Chondrocyte (in vitro differentiated cells): ENCODE measurements around the gene ABHD16A. TPM values are rescaled to one million over a fixed set of nuclear protein-coding genes. Genes with fewer than 3 reads are reported as not detected.
A peak's percentile ranks its signal among the peaks of the same experiment; 100 is the strongest.

Experiments used
- DNase-seq: peaks from one replicate; pipeline ENCODE4 v3.0.0; 2021; ENCODE audit warnings: mixed read lengths, low spot score
- H3K27ac Mint-ChIP-seq: one replicate; pipeline ENCODE4 v1.8.0; 2021; ENCODE audit warnings: mild to moderate bottlenecking, moderate library complexity, mixed read lengths; ENCODE audit not compliant: unreplicated experiment
- H3K27me3 Mint-ChIP-seq: 2 replicates; pipeline ENCODE4 v1.8.0; 2021; ENCODE audit warnings: low read depth, mixed read lengths
- H3K36me3 Mint-ChIP-seq: 2 replicates; pipeline ENCODE4 v1.8.0; 2021; ENCODE audit warnings: low read depth, mixed read lengths
- H3K4me1 Mint-ChIP-seq: 2 replicates; pipeline ENCODE4 v1.8.0; 2021; ENCODE audit warnings: low read depth, mild to moderate bottlenecking, mixed read lengths
- H3K4me3 Mint-ChIP-seq: one replicate; pipeline ENCODE4 v1.8.0; 2021; ENCODE audit warnings: mild to moderate bottlenecking, moderate library complexity, mixed read lengths; ENCODE audit not compliant: unreplicated experiment
- H3K9me3 Mint-ChIP-seq: 2 replicates; pipeline ENCODE4 v1.8.0; 2021; ENCODE audit warnings: low read depth, mixed read lengths
- total RNA-seq: library from RNA; stranded (reverse); gene quantifications from 3 replicates; pipeline ENCODE4 v1.2.1, GENCODE V29; 2021
- TF ChIP-seq, protein P1 (sequence below): fragments of 200-600 bp; sonication (generic); IDR thresholded peaks from 2 replicates; pipeline ENCODE4 v1.5.0; 2021; ENCODE audit warnings: antibody characterized with exemption, mild to moderate bottlenecking, moderate library complexity

The ABHD16A gene
- total RNA-seq, 1 donor from 2014 or later = 27.8 TPM

DNA sequence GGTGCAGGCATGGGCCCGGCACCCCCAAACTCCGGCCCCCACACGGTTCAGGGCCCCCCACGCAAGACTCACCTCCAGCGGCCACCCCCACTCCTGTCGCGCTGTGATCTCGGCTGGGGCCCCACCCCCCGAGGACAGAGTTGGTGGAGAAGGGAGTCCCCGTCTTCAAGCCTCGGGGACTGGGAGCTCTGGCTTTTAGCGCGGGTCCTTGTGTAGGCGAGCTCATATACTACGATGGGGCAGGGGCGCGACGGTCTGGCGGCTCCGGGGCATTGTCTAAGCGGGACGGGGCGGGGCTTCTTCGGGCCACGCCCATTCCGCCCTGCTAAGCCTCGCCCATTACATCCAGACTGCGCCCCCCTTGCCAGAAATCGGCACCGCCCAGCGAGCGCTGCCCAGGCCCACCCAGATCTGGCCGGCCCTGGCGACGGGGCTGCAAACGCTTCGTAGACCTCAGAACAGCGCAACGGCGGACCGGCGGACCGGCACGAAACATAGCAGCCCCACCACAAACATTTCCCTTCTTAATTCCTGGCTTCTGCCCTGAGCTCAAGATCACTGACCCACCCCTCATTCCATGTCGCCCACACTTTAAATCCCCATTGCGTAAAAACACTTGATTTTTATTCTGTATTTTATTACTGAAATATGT lies 27.0 kb upstream of the ABHD16A start:
- Mint-ChIP-seq H3K4me1 (peaks cover 47% of the 10 kb centered on the region), H3K27ac (peak overlapping the region; percentile 98), H3K9me3 (no peaks in the 10 kb centered on the region), H3K4me3 (peak overlapping the region; percentile 98), H3K27me3 (no peaks in the 10 kb centered on the region), H3K36me3 (peaks cover 38% of the 10 kb centered on the region)
- no peak for DNase-seq
- TF ChIP-seq, protein P1, sequence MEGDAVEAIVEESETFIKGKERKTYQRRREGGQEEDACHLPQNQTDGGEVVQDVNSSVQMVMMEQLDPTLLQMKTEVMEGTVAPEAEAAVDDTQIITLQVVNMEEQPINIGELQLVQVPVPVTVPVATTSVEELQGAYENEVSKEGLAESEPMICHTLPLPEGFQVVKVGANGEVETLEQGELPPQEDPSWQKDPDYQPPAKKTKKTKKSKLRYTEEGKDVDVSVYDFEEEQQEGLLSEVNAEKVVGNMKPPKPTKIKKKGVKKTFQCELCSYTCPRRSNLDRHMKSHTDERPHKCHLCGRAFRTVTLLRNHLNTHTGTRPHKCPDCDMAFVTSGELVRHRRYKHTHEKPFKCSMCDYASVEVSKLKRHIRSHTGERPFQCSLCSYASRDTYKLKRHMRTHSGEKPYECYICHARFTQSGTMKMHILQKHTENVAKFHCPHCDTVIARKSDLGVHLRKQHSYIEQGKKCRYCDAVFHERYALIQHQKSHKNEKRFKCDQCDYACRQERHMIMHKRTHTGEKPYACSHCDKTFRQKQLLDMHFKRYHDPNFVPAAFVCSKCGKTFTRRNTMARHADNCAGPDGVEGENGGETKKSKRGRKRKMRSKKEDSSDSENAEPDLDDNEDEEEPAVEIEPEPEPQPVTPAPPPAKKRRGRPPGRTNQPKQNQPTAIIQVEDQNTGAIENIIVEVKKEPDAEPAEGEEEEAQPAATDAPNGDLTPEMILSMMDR = peak; percentile 9

DNA sequence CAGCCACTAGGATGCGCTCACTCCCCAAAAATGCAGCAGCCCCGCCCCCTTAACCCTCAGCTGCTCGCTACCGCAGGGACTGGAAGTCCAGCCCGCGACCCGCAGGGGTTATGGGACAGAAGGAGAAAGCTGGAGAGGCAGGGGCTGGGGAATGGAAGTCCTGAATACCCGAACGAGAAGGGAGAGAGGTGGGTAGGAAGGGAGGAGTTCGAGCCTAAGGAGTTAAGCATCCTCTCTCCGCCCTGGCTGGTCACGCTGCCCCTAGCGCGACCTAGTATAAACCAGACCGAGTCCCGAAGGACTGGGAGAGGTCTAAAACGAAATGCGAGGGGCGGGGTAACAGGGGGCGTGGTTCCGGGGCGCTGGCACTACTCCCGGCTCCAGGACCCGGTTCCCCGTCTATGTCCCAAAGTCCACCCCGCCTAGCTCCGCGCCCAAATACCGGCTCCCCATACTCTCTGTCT lies 26.4 kb upstream of the ABHD16A start:
- TF ChIP-seq, protein P1 = peak; percentile 85
- peak overlapping the region; percentile 98 for H3K27ac Mint-ChIP-seq
- H3K9me3 Mint-ChIP-seq = no peaks in the 10 kb centered on the region
- no peaks in the 10 kb centered on the region for H3K27me3 Mint-ChIP-seq
- peaks cover 40% of the 10 kb centered on the region for H3K36me3 Mint-ChIP-seq
- peak overlapping the region; percentile 98 for H3K4me3 Mint-ChIP-seq
- no peak for DNase-seq
- peaks cover 44% of the 10 kb centered on the region for H3K4me1 Mint-ChIP-seq

DNA sequence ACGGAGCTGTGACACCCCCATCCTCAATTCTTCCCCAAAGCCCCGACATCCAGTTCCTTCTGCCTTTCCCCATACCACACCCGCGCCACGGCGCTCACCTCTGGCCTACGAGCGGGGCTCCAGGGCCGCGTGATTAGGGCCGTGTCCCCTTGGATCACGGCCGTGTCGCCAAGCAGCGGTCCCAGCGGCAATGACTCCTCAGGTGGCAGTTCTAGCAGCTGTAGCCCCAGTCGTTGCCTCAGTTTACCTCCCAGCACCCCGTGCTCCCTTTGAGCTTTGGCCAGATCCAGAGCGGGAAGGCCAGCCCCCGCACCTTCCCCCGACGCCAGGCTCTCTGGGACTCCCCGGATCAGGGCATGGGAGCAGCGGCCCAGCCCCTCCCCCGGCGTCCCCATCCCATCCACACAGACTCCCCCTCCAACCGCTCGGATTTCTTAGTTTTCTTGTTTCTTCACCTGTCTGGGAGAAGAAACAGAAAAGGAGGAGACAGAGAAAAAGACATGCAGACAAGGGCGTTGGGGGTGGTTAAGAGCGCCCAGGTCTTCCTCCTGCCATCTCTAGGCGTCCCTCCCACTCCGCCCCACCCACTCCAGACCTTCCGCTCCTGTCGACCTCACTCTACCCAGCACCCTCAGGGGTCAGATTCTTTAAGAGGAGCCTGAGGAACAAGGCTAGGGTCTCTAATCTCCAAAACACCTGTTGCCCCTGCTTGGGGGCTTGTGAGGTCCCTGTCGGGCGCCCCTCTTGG lies 25.8 kb upstream of the ABHD16A start, which contains the start of gene DDAH2:
TSS of gene DDAH2 (minus strand) at position 533 of the 748 bp plus-strand sequence. CDS start at position 395, 138 bp downstream.
- Mint-ChIP-seq H3K36me3 (peaks cover 37% of the 10 kb centered on the region), H3K9me3 (no peaks in the 10 kb centered on the region), H3K4me1 (peaks cover 38% of the 10 kb centered on the region), H3K4me3 (peak within 1 kb of the TSS; percentile 98), H3K27ac (peak within 1 kb of the TSS; percentile 98), H3K27me3 (no peaks in the 10 kb centered on the region)
- DNase-seq = no peak
- TF ChIP-seq, protein P1 = no peak

DNA sequence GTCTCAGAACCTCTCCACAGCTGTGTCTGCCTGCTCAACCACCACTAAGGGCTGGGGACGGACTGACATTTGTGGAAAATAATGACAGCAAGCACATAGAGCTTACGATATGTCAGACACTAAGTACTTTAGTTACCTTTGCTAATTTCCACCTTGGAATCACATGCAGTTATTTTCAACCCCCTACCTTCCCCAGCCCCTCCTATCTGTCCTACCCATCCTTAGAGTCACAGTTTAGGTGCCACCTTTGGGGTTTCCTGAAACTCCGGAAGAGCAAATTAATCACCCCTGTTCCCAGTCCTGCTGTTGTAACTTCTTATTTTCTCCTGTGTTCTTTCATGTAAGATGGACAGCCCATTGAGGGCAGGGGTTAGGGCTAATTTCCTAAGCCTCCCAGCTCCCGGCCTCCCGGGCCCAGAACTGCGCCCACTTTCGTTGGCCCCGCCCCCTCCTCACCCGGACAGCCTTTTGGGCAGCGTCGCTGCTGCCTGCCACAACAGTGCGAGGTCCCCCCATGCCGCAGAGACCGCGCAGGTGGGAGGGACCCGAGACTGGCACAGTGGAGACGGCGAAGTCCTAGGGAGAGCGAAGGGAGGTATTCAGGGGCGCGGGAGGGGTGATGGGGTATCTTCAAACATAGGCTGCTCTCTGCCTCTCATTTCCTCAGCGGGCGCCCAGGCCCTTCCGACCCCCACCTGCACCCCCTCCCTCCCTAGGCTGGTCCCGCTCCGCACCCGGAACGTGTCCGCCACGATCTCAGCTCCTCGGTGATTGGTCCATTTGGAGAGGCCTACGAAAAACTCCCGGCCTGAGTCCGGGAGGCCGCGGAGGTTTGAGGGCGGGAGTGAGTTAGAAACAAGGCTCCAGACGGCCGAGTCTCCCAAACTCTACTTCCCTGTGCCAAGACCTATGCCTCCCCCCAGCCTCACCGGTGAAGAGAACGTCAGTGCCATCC lies 24.9 kb upstream of the ABHD16A start:
- Mint-ChIP-seq H3K27ac (no peak overlapping the region), H3K4me1 (peaks cover 28% of the 10 kb centered on the region)
- no peak for DNase-seq

More for the DNA sequence above, 24.9 kb upstream of the ABHD16A start:
- TF ChIP-seq, protein P1 = no peak
- Mint-ChIP-seq H3K27me3 (no peaks in the 10 kb centered on the region), H3K4me3 (peak overlapping the region; percentile 98), H3K9me3 (no peaks in the 10 kb centered on the region), H3K36me3 (peaks cover 29% of the 10 kb centered on the region)
